ENCODE data around the gene SYT4. TPM values are rescaled to one million over a fixed set of nuclear protein-coding genes. Genes with fewer than 3 reads are reported as not detected.

Gene SYT4
- total RNA-seq, 1 donor from 2014 or later = not detected

GRCh38 chr18:43283299-43283698 is 6.0 kb upstream of the SYT4 start:
- TF ChIP-seq, protein P1, sequence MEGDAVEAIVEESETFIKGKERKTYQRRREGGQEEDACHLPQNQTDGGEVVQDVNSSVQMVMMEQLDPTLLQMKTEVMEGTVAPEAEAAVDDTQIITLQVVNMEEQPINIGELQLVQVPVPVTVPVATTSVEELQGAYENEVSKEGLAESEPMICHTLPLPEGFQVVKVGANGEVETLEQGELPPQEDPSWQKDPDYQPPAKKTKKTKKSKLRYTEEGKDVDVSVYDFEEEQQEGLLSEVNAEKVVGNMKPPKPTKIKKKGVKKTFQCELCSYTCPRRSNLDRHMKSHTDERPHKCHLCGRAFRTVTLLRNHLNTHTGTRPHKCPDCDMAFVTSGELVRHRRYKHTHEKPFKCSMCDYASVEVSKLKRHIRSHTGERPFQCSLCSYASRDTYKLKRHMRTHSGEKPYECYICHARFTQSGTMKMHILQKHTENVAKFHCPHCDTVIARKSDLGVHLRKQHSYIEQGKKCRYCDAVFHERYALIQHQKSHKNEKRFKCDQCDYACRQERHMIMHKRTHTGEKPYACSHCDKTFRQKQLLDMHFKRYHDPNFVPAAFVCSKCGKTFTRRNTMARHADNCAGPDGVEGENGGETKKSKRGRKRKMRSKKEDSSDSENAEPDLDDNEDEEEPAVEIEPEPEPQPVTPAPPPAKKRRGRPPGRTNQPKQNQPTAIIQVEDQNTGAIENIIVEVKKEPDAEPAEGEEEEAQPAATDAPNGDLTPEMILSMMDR (IDR thresholded peaks at IDR 0.05; ENCODE audit: insufficient read depth, low read length, severe bottlenecking) = no peak
- H3K36me3 ChIP-seq (ENCODE audit: control insufficient read depth, insufficient read depth, low read length) = no peaks in the 10 kb centered on the region
- DNase-seq (ENCODE audit: low read depth) = no peak
- H3K4me3 ChIP-seq (ENCODE audit: low read depth, low read length) = no peak overlapping the region
- no peaks in the 10 kb centered on the region for H3K27me3 ChIP-seq (ENCODE audit: control insufficient read depth, insufficient read depth, low read length)
- FAIRE-seq = no peak

- DNase-seq (ENCODE audit: low read depth) = peak; percentile 46
- H3K4me3 ChIP-seq (ENCODE audit: low read depth, low read length) = no peak overlapping the region
- H3K27me3 ChIP-seq (ENCODE audit: control insufficient read depth, insufficient read depth, low read length) = peaks cover 3% of the 10 kb centered on the region
- FAIRE-seq = no peak
- H3K36me3 ChIP-seq (ENCODE audit: control insufficient read depth, insufficient read depth, low read length) = no peaks in the 10 kb centered on the region
- TF ChIP-seq, protein P1 (IDR thresholded peaks at IDR 0.05; ENCODE audit: insufficient read depth, low read length, severe bottlenecking) = no peak
Measured at GRCh38 chr18:43279015-43279744, 1.9 kb upstream of the SYT4 start.

- Histone ChIP-seq H3K4me3 (ENCODE audit: low read depth, low read length) (no peak overlapping the region), H3K36me3 (ENCODE audit: control insufficient read depth, insufficient read depth, low read length) (no peaks in the 10 kb centered on the region), H3K27me3 (ENCODE audit: control insufficient read depth, insufficient read depth, low read length) (peaks cover 3% of the 10 kb centered on the region)
- DNase-seq (ENCODE audit: low read depth) = no peak
- FAIRE-seq = no peak
- TF ChIP-seq, protein P1 (IDR thresholded peaks at IDR 0.05; ENCODE audit: insufficient read depth, low read length, severe bottlenecking) = no peak
Measured at GRCh38 chr18:43278355-43278754, 1.1 kb upstream of the SYT4 start.

DNA sequence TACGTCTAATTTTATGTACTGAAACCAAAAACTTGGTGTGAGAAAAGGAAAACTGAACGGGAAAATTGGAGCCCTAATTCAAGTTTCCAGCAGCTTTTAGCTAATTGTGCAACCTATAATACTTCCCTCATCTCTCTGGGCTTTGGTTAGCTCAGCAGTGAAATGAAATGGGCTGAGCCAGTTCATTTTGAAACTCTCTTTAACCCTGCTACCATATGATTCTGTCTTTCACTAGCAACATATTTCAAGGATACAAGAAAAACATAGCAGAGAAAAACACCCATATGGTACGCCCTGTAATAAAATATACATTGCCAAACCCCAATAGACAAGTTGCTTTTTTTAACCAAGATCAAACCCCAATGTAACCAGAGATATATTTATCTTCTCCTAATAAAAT is 799 bp downstream of the SYT4 start:
- H3K36me3 ChIP-seq (ENCODE audit: control insufficient read depth, insufficient read depth, low read length) = no peaks in the 10 kb centered on the region
- FAIRE-seq (no peak), DNase-seq (ENCODE audit: low read depth) (no peak)
- TF ChIP-seq, protein P1 (IDR thresholded peaks at IDR 0.05; ENCODE audit: insufficient read depth, low read length, severe bottlenecking) = no peak
- no peak overlapping the region for H3K4me3 ChIP-seq (ENCODE audit: low read depth, low read length)
- H3K27me3 ChIP-seq (ENCODE audit: control insufficient read depth, insufficient read depth, low read length) = peaks cover 3% of the 10 kb centered on the region

DNA sequence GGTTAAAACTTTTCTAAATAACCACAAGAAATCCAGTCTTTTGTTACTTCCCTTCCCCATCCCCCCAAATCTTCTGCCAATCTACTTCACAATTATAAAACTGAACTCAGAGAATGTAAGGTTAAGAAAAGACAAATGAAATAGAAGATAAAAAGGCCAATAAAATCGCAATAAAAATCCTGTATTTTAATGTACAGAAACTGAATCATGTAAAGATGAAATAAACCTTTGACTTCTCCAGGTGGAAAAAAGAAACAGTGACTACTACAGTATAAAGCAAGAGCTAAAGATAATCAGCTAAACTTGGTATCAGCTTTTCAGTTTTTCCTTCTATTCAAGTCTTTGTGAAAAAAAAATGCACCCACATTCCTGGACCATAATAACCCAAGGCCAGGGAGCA is 1.7 kb downstream of the SYT4 start:
- DNase-seq (ENCODE audit: low read depth) (no peak), FAIRE-seq (no peak)
- Histone ChIP-seq H3K4me3 (ENCODE audit: low read depth, low read length) (no peak overlapping the region), H3K36me3 (ENCODE audit: control insufficient read depth, insufficient read depth, low read length) (no peaks in the 10 kb centered on the region), H3K27me3 (ENCODE audit: control insufficient read depth, insufficient read depth, low read length) (peaks cover 3% of the 10 kb centered on the region)
- TF ChIP-seq, protein P1 (IDR thresholded peaks at IDR 0.05; ENCODE audit: insufficient read depth, low read length, severe bottlenecking) = no peak

DNA sequence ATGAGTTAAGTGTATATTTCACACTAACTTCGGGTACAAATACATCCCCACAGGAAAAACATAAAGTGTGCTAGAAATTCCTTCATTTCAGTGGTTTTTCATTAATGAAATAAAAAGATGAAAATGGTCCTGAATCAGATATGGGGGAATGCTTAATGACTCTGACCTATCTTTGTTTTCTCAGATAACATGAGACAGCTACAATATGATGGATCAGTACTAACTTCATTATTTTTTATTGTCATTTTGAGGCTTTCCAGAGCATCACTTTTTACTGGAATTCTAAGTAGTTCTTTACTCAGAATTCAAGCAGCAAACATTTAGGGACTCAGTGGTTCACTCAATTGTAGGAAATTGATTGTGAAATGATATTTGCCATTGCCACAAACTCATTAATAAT is 2.8 kb downstream of the SYT4 start:
- DNase-seq (ENCODE audit: low read depth) = no peak
- Histone ChIP-seq H3K36me3 (ENCODE audit: control insufficient read depth, insufficient read depth, low read length) (no peaks in the 10 kb centered on the region), H3K4me3 (ENCODE audit: low read depth, low read length) (no peak overlapping the region), H3K27me3 (ENCODE audit: control insufficient read depth, insufficient read depth, low read length) (peaks cover 3% of the 10 kb centered on the region)
- FAIRE-seq = no peak
- TF ChIP-seq, protein P1 (IDR thresholded peaks at IDR 0.05; ENCODE audit: insufficient read depth, low read length, severe bottlenecking) = no peak

All from bronchial epithelial cell (primary cell).